HCT116 (cell line): ENCODE results near the gene NCAPG2. TPM values are rescaled to one million over a fixed set of nuclear protein-coding genes. Genes with fewer than 3 reads are reported as not detected.

Source experiments
- ATAC-seq: fragments of 200-7000 bp; cut with Tn5 transposase; 2 replicates; pipeline ENCODE4 v1.9.1; 2020; ENCODE audit warnings: mild to moderate bottlenecking, moderate library complexity
- BruUV-seq: library from RNA; stranded (reverse); fragments of 400-500 nt; replicated peaks from 2 replicates; lab custom pipeline; 2021; lab: Mats Ljungman, UMichigan
- CTCF ChIA-PET: fragments of 300-600 bp; sonication (Branson Sonifier 250); formaldehyde crosslinking; loops from one replicate; lab custom pipeline; 2021; ENCODE audit warnings: antibody characterized with exemption; lab: Charles Lee
- POLR2A ChIA-PET: fragments of 300-600, 350-600 bp; sonication (Branson Sonifier 250); formaldehyde crosslinking; loops from one replicate; lab custom pipeline; 2021; ENCODE audit warnings: antibody characterized with exemption; lab: Charles Lee
- RAD21 ChIA-PET, 2 experiments: fragments of 300-600 bp; sonication (Branson Sonifier 250); formaldehyde crosslinking; loops; one replicate each; lab custom pipeline; 2023; ENCODE audit warnings: low total read pairs in 2 of 2; ENCODE audit not compliant: uncharacterized antibody in 2 of 2, unreplicated experiment in 2 of 2, low non-redundant PET in 1 of 2; lab: Charles Lee
- DNase-seq: peaks from one replicate; pipeline ENCODE4 v3.0.0-alpha.2; 2010; ENCODE audit warnings: low read depth, low spot score
- H2AFZ ChIP-seq: fragments of 200-600 bp; shearing (Covaris generic), sonication (generic); 2 replicates; pipeline ENCODE4 v1.6.1; 2017; ENCODE audit warnings: low read depth, mixed run types, mixed read lengths, antibody characterized with exemption, low read length; ENCODE audit not compliant: poor library complexity, severe bottlenecking
- H3K27ac ChIP-seq: 2 replicates; pipeline ENCODE4 v1.5.1; 2012; ENCODE audit warnings: low read depth, low read length
- H3K27me3 ChIP-seq: fragments of 200-600 bp; sonication (generic); 2 replicates; pipeline ENCODE4 v1.6.1; 2016; ENCODE audit warnings: mixed run types, low read length, mixed read lengths; ENCODE audit not compliant: insufficient read depth
- H3K36me3 ChIP-seq, 2 experiments: fragments of 200-500 bp in 1 of 2; fragments of 200-600 bp in 1 of 2; sonication (Bioruptor generic) in 1 of 2; sonication (generic) in 1 of 2; 2 replicates each; pipeline versions ENCODE4 v1.5.1 to v1.6.1; 2014 to 2016; ENCODE audit warnings: low read length in 2 of 2, inconsistent platforms in 1 of 2, mixed read lengths in 1 of 2, mixed run types in 1 of 2; ENCODE audit not compliant: insufficient read depth in 2 of 2, control insufficient read depth in 1 of 2
- H3K4me1 ChIP-seq, 2 experiments: fragments of 200-600 bp in 1 of 2; sonication (generic) in 1 of 2; 2 replicates each; pipeline versions ENCODE4 v1.5.1 to v1.6.1; 2012 to 2017; ENCODE audit warnings: low read length in 2 of 2, inconsistent platforms in 1 of 2, mild to moderate bottlenecking in 1 of 2, mixed read lengths in 1 of 2, mixed run types in 1 of 2, moderate library complexity in 1 of 2; ENCODE audit not compliant: insufficient read depth in 2 of 2, control insufficient read depth in 1 of 2
- H3K4me2 ChIP-seq: fragments of 200-600 bp; sonication (generic); 2 replicates; pipeline ENCODE4 v1.6.1; 2017; ENCODE audit warnings: mixed run types, low read length, mixed read lengths
- H3K4me3 ChIP-seq, 2 experiments: fragments of 200-600 bp in 1 of 2; sonication (generic) in 1 of 2; replicated peaks in 1 of 2; 2 replicates each; pipeline ENCODE4 v1.5.1; 2011 to 2016; ENCODE audit warnings: low read length in 2 of 2, control low read depth in 1 of 2, low read depth in 1 of 2, mild to moderate bottlenecking in 1 of 2, mixed read lengths in 1 of 2, mixed run types in 1 of 2
- H3K79me2 ChIP-seq: fragments of 200-600 bp; sonication (generic); 2 replicates; pipeline ENCODE4 v1.6.1; 2017; ENCODE audit warnings: mild to moderate bottlenecking, mixed run types, low read length, moderate library complexity, mixed read lengths; ENCODE audit not compliant: insufficient read depth
- H3K9ac ChIP-seq: fragments of 200-600 bp; sonication (generic); 2 replicates; pipeline ENCODE4 v1.6.1; 2016; ENCODE audit warnings: low read length, mixed read lengths
- H3K9me2 ChIP-seq: fragments of 200-600 bp; sonication (generic), shearing (Covaris generic); 2 replicates; pipeline ENCODE4 v1.6.1; 2017; ENCODE audit warnings: mixed run types, mild to moderate bottlenecking, moderate library complexity; ENCODE audit not compliant: insufficient read depth
- H3K9me3 ChIP-seq, 2 experiments: fragments of 200-500 bp in 1 of 2; fragments of 200-600 bp in 1 of 2; sonication (Bioruptor generic) in 1 of 2; sonication (generic) in 1 of 2; 2 replicates each; pipeline ENCODE4 v1.6.1; 2014 to 2017; ENCODE audit warnings: low read length in 2 of 2, mixed read lengths in 2 of 2, inconsistent platforms in 1 of 2, low read depth in 1 of 2, mild to moderate bottlenecking in 1 of 2, mixed run types in 1 of 2, moderate library complexity in 1 of 2; ENCODE audit not compliant: control insufficient read depth in 1 of 2, insufficient read depth in 1 of 2
- H4K20me1 ChIP-seq: fragments of 200-600 bp; sonication (generic), shearing (Covaris generic); 2 replicates; pipeline ENCODE4 v1.6.1; 2017; ENCODE audit warnings: mixed run types, mild to moderate bottlenecking, moderate library complexity; ENCODE audit not compliant: insufficient read depth
- CEBPB ChIP-seq: IDR thresholded peaks from 2 replicates; pipeline ENCODE4 v1.6.1; 2012; ENCODE audit warnings: low read depth
- EGR1 ChIP-seq: IDR thresholded peaks from 2 replicates; pipeline ENCODE4 v1.6.1; 2012; ENCODE audit warnings: low read depth
- FOSL1 ChIP-seq: IDR thresholded peaks from 2 replicates; pipeline ENCODE4 v1.6.1; 2012; ENCODE audit warnings: low read depth
- POLR2AphosphoS5 ChIP-seq: IDR thresholded peaks from 2 replicates; pipeline ENCODE4 v1.6.1; 2011; ENCODE audit warnings: mild to moderate bottlenecking, low read depth, low read length, moderate library complexity
- YY1 ChIP-seq: IDR thresholded peaks from 2 replicates; pipeline ENCODE4 v1.6.1; 2011; ENCODE audit warnings: low read length, low read depth, moderate library complexity, mild to moderate bottlenecking; ENCODE audit not compliant: insufficient replicate concordance; ENCODE audit errors: extremely low read depth
- intact Hi-C: fragments of 100-400 bp; cut with micrococcal nuclease; formaldehyde crosslinking; loops from 2 replicates; pipeline ENCODE4 v1.10.0; 2022
- total RNA-seq: library from RNA; stranded (reverse); gene quantifications from one replicate; pipeline ENCODE4 v1.2.1, GENCODE V29; 2021; ENCODE audit not compliant: unreplicated experiment
- TF ChIP-seq, protein P1 (sequence below), 3 experiments: fragments of 200-600 bp in 1 of 3; sonication (generic) in 1 of 3; IDR thresholded peaks in 2 of 3; conservative IDR thresholded peaks in 1 of 3; 2 replicates each; pipeline ENCODE4 v1.5.1; 2012 to 2017; ENCODE audit warnings: low read depth in 2 of 3, low read length in 2 of 3, antibody characterized with exemption in 1 of 3, borderline replicate concordance in 1 of 3, control low read depth in 1 of 3, mild to moderate bottlenecking in 1 of 3, mixed read lengths in 1 of 3, mixed run types in 1 of 3, moderate library complexity in 1 of 3; ENCODE audit not compliant: insufficient read depth in 1 of 3
- TF ChIP-seq, protein P2 (sequence below): IDR thresholded peaks from 2 replicates; pipeline ENCODE4 v1.6.1; 2012

The NCAPG2 gene
- total RNA-seq, 1 experiment from 2014 or later = 73.1 TPM

DNA sequence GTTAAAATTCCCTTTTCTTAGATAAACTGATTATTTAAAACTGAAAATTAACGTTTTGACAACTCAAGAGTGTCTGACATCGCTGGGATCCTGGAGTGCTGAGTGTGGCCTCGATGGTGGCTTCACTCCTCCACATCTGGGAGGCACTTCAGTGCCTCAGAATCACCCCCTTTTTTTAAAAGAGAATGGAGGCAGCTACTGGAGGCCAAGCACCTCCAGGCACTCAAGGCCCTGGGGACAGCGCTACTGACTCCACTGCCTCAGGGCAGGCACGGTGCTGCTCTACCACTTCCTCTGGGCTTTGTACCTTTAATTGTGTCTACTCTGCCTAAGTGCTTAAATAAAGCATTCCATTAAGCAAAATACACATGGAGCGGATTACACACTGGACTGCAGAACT lies 27.2 kb upstream of the NCAPG2 start:
- Histone ChIP-seq H3K4me2 (no peak overlapping the region), H3K9me2 (no peaks in the 10 kb centered on the region), H3K27ac (no peak overlapping the region), H3K36me3 (peaks cover 5% of the 10 kb centered on the region in 2 experiments; a peak in 3 of 4 replicates), H4K20me1 (no peaks in the 10 kb centered on the region), H2AFZ (no peak overlapping the region), H3K4me3 (no peak overlapping the region), H3K4me1 (no peaks in the 10 kb centered on the region), H3K9me3 (no peaks in the 10 kb centered on the region), H3K79me2 (no peaks in the 10 kb centered on the region), H3K9ac (no peak overlapping the region), H3K27me3 (no peaks in the 10 kb centered on the region)
- intact Hi-C loops = no loop called here
- BruUV-seq = TSS peak; percentile 41
- no peak for ATAC-seq
- POLR2A ChIA-PET = no interaction called here
- no peak for DNase-seq
- RAD21 ChIA-PET = no interaction called here
- TF ChIP-seq CEBPB (no peak), EGR1 (no peak), YY1 (no peak), FOSL1 (no peak), POLR2AphosphoS5 (no peak)
- TF ChIP-seq, protein P1, sequence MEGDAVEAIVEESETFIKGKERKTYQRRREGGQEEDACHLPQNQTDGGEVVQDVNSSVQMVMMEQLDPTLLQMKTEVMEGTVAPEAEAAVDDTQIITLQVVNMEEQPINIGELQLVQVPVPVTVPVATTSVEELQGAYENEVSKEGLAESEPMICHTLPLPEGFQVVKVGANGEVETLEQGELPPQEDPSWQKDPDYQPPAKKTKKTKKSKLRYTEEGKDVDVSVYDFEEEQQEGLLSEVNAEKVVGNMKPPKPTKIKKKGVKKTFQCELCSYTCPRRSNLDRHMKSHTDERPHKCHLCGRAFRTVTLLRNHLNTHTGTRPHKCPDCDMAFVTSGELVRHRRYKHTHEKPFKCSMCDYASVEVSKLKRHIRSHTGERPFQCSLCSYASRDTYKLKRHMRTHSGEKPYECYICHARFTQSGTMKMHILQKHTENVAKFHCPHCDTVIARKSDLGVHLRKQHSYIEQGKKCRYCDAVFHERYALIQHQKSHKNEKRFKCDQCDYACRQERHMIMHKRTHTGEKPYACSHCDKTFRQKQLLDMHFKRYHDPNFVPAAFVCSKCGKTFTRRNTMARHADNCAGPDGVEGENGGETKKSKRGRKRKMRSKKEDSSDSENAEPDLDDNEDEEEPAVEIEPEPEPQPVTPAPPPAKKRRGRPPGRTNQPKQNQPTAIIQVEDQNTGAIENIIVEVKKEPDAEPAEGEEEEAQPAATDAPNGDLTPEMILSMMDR (IDR thresholded peaks at IDR 0.05 in 2 of 3, conservative IDR thresholded peaks at IDR 0.05 in 1 of 3; ENCODE audit: borderline replicate concordance in 1 of 3, insufficient read depth in 1 of 3, low read depth in 2 of 3, low read length in 2 of 3) = no peak
- TF ChIP-seq, protein P2, sequence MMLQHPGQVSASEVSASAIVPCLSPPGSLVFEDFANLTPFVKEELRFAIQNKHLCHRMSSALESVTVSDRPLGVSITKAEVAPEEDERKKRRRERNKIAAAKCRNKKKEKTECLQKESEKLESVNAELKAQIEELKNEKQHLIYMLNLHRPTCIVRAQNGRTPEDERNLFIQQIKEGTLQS = no peak
- CTCF ChIA-PET = no interaction called here
